ENCODE results near the gene DMPK.
A peak's percentile ranks its signal among the peaks of the same experiment; 100 is the strongest.
"Not testable (repeated sequence)": the region's sequence is repeated elsewhere in the genome, so short reads cannot be mapped to it uniquely, and the experiment has no call there.

The DMPK gene

GRCh38 chr19:45804140-45804958, 22.1 kb upstream of the DMPK start:
- DNase-seq (ENCODE audit: low spot score in 2 of 2): no peak

GRCh38 chr19:45801603-45802175, 19.4 kb upstream of the DMPK start:
- H3K9me3 ChIP-seq: no peaks in the 10 kb centered on the region
- DNase-seq (ENCODE audit: low spot score in 2 of 2): no peak
- H3K36me3 ChIP-seq (replicated peaks): no peaks in the 10 kb centered on the region
- H3K4me3 ChIP-seq: no peak overlapping the region
- H3K4me1 ChIP-seq: no peaks in the 10 kb centered on the region; the same call in 1 of the 2 replicates
- in situ Hi-C loops (cut with MboI; ENCODE audit: low sequenced_read_pairs): no loop called here
- H3K27me3 ChIP-seq (ENCODE audit: low read depth): no peaks in the 10 kb centered on the region

More at GRCh38 chr19:45804140-45804958, 22.1 kb upstream of the DMPK start:
- H3K4me1 ChIP-seq: no peaks in the 10 kb centered on the region; the same call in 1 of the 2 replicates
- in situ Hi-C loops (cut with MboI; ENCODE audit: low sequenced_read_pairs): no loop called here
- no peaks in the 10 kb centered on the region for H3K36me3 ChIP-seq (replicated peaks)
- no peak overlapping the region for H3K4me3 ChIP-seq
- no peaks in the 10 kb centered on the region for H3K9me3 ChIP-seq
- no peaks in the 10 kb centered on the region for H3K27me3 ChIP-seq (ENCODE audit: low read depth)

- Histone ChIP-seq H3K9me3 (no peaks in the 10 kb centered on the region), H3K4me1 (no peaks in the 10 kb centered on the region; the same call in 1 of the 2 replicates), H3K4me3 (no peak overlapping the region), H3K36me3 (replicated peaks) (no peaks in the 10 kb centered on the region), H3K27me3 (ENCODE audit: low read depth) (no peaks in the 10 kb centered on the region)
- in situ Hi-C loops (cut with MboI; ENCODE audit: low sequenced_read_pairs): no loop called here
- no peak for DNase-seq (ENCODE audit: low spot score in 2 of 2)
Measured at GRCh38 chr19:45800070-45800553, 17.8 kb upstream of the DMPK start.

GRCh38 chr19:45799541-45799940, 17.3 kb upstream of the DMPK start:
- H3K36me3 ChIP-seq (replicated peaks); DNase-seq (ENCODE audit: low spot score in 2 of 2); H3K4me1 ChIP-seq; in situ Hi-C loops (cut with MboI; ENCODE audit: low sequenced_read_pairs); H3K27me3 ChIP-seq (ENCODE audit: low read depth); H3K4me3 ChIP-seq; H3K9me3 ChIP-seq: not testable (repeated sequence)

GRCh38 chr19:45798995-45799517, 16.8 kb upstream of the DMPK start:
- H3K36me3 ChIP-seq (replicated peaks): no peaks in the 10 kb centered on the region
- H3K4me1 ChIP-seq: no peaks in the 10 kb centered on the region; the same call in 1 of the 2 replicates
- no peaks in the 10 kb centered on the region for H3K9me3 ChIP-seq
- in situ Hi-C loops (cut with MboI; ENCODE audit: low sequenced_read_pairs): no loop called here
- DNase-seq (ENCODE audit: low spot score in 2 of 2): peak; percentile 50 to 79
- no peaks in the 10 kb centered on the region for H3K27me3 ChIP-seq (ENCODE audit: low read depth)
- no peak overlapping the region for H3K4me3 ChIP-seq

GRCh38 chr19:45794627-45795026, 12.3 kb upstream of the DMPK start:
- H3K4me1 ChIP-seq: peaks cover 5% of the 10 kb centered on the region
- H3K36me3 ChIP-seq (replicated peaks): peaks cover 11% of the 10 kb centered on the region
- DNase-seq (ENCODE audit: low spot score in 2 of 2): no peak
- in situ Hi-C loops (cut with MboI; ENCODE audit: low sequenced_read_pairs): no loop called here
- H3K4me3 ChIP-seq: no peak overlapping the region
- H3K27me3 ChIP-seq (ENCODE audit: low read depth): no peaks in the 10 kb centered on the region
- no peaks in the 10 kb centered on the region for H3K9me3 ChIP-seq

- no peak for DNase-seq (ENCODE audit: low spot score in 2 of 2)
- no peaks in the 10 kb centered on the region for H3K27me3 ChIP-seq (ENCODE audit: low read depth)
- H3K4me3 ChIP-seq: no peak overlapping the region
- in situ Hi-C loops (cut with MboI; ENCODE audit: low sequenced_read_pairs): no loop called here
- H3K36me3 ChIP-seq (replicated peaks): peaks cover 18% of the 10 kb centered on the region
- peaks cover 5% of the 10 kb centered on the region; the same call in 1 of the 2 replicates for H3K4me1 ChIP-seq
- H3K9me3 ChIP-seq: no peaks in the 10 kb centered on the region
Measured at GRCh38 chr19:45793876-45794275, 11.6 kb upstream of the DMPK start.

GRCh38 chr19:45793178-45793564, 10.9 kb upstream of the DMPK start:
- Histone ChIP-seq H3K27me3 (ENCODE audit: low read depth) (no peaks in the 10 kb centered on the region), H3K4me1 (peaks cover 5% of the 10 kb centered on the region; the same call in 1 of the 2 replicates), H3K4me3 (peak overlapping the region; percentile 73), H3K9me3 (no peaks in the 10 kb centered on the region), H3K36me3 (replicated peaks) (peaks cover 25% of the 10 kb centered on the region)
- no peak for DNase-seq (ENCODE audit: low spot score in 2 of 2)
- in situ Hi-C loops (cut with MboI; ENCODE audit: low sequenced_read_pairs): no loop called here

- in situ Hi-C loops (cut with MboI; ENCODE audit: low sequenced_read_pairs): no loop called here
- H3K4me3 ChIP-seq: peak within 1 kb of the TSS; percentile 73
Measured at GRCh38 chr19:45792470-45793177, 10.3 kb upstream of the DMPK start, which contains the start of gene DMWD. DMWD (minus strand) TSS chr19:45792845; CDS start chr19:45792756, 89 bp downstream.

GRCh38 chr19:45791744-45792469, 9.6 kb upstream of the DMPK start:
- H3K4me3 ChIP-seq: peak overlapping the region; percentile 73
- H3K27me3 ChIP-seq (ENCODE audit: low read depth): no peaks in the 10 kb centered on the region
- H3K4me1 ChIP-seq: peaks cover 5% of the 10 kb centered on the region; the same call in 1 of the 2 replicates
- in situ Hi-C loops (cut with MboI; ENCODE audit: low sequenced_read_pairs): no loop called here
- no peak for DNase-seq (ENCODE audit: low spot score in 2 of 2)
- H3K9me3 ChIP-seq: no peaks in the 10 kb centered on the region
- peaks cover 30% of the 10 kb centered on the region for H3K36me3 ChIP-seq (replicated peaks)

More at GRCh38 chr19:45792470-45793177, 10.3 kb upstream of the DMPK start, which contains the start of gene DMWD:
- Histone ChIP-seq H3K4me1 (peaks cover 5% of the 10 kb centered on the region; the same call in 1 of the 2 replicates), H3K27me3 (ENCODE audit: low read depth) (no peaks in the 10 kb centered on the region), H3K36me3 (replicated peaks) (peaks cover 25% of the 10 kb centered on the region), H3K9me3 (no peaks in the 10 kb centered on the region)
- DNase-seq (ENCODE audit: low spot score in 2 of 2): peak; percentile 94 to 100

- H3K4me1 ChIP-seq: peaks cover 5% of the 10 kb centered on the region; the same call in 1 of the 2 replicates
- peaks cover 38% of the 10 kb centered on the region for H3K36me3 ChIP-seq (replicated peaks)
- H3K9me3 ChIP-seq: no peaks in the 10 kb centered on the region
- H3K4me3 ChIP-seq: no peak overlapping the region; the same call in 1 of the 2 replicates
- in situ Hi-C loops (cut with MboI; ENCODE audit: low sequenced_read_pairs): no loop called here
- no peaks in the 10 kb centered on the region for H3K27me3 ChIP-seq (ENCODE audit: low read depth)
- DNase-seq (ENCODE audit: low spot score in 2 of 2): no peak
Measured at GRCh38 chr19:45790942-45791341, 8.7 kb upstream of the DMPK start.

GRCh38 chr19:45789035-45789786, 6.9 kb upstream of the DMPK start:
- H3K36me3 ChIP-seq (replicated peaks): peaks cover 49% of the 10 kb centered on the region
- no peak overlapping the region for H3K4me3 ChIP-seq
- in situ Hi-C loops (cut with MboI; ENCODE audit: low sequenced_read_pairs): no loop called here
- no peaks in the 10 kb centered on the region for H3K9me3 ChIP-seq
- no peak for DNase-seq (ENCODE audit: low spot score in 2 of 2)
- peaks cover 5% of the 10 kb centered on the region; the same call in 1 of the 2 replicates for H3K4me1 ChIP-seq
- H3K27me3 ChIP-seq (ENCODE audit: low read depth): no peaks in the 10 kb centered on the region
